NT2/D1 (cell line): ENCODE data around the gene LGI4.

Experiments
- DNase-seq: peaks from one replicate; pipeline ENCODE4 v3.0.0-alpha.2; 2011; ENCODE audit warnings: low read depth, low spot score
- H3K27me3 ChIP-seq: 2 replicates; pipeline ENCODE4 v1.6.0; 2011; ENCODE audit warnings: mild to moderate bottlenecking; ENCODE audit not compliant: insufficient read length, insufficient read depth
- H3K36me3 ChIP-seq: 2 replicates; pipeline ENCODE4 v1.6.1; 2011; ENCODE audit warnings: mild to moderate bottlenecking, low read length, mixed read lengths; ENCODE audit not compliant: insufficient read depth, insufficient read length
- H3K4me1 ChIP-seq: 2 replicates; pipeline ENCODE4 v1.5.1; 2011; ENCODE audit not compliant: insufficient read depth, insufficient read length
- H3K4me3 ChIP-seq: 2 replicates; pipeline ENCODE4 v1.5.1; 2011; ENCODE audit warnings: low read depth; ENCODE audit not compliant: insufficient read length
- H3K9ac ChIP-seq: 2 replicates; pipeline ENCODE4 v1.6.0; 2011; ENCODE audit warnings: low read depth; ENCODE audit not compliant: insufficient read length
- H3K9me3 ChIP-seq: 2 replicates; pipeline ENCODE4 v1.5.1; 2011; ENCODE audit warnings: mild to moderate bottlenecking, low read length; ENCODE audit not compliant: insufficient read depth
- SUZ12 ChIP-seq: IDR thresholded peaks from 2 replicates; pipeline ENCODE4 v1.6.1; 2011; ENCODE audit not compliant: insufficient read length, insufficient read depth; ENCODE audit errors: extremely low read depth
- YY1 ChIP-seq: IDR thresholded peaks from 2 replicates; pipeline ENCODE4 v1.6.1; 2011; ENCODE audit not compliant: insufficient read length, insufficient read depth
- ZNF274 ChIP-seq: IDR thresholded peaks from 2 replicates; pipeline ENCODE4 v1.6.1; 2011; ENCODE audit warnings: mild to moderate bottlenecking, low read depth, low read length

LGI4 gene

DNA sequence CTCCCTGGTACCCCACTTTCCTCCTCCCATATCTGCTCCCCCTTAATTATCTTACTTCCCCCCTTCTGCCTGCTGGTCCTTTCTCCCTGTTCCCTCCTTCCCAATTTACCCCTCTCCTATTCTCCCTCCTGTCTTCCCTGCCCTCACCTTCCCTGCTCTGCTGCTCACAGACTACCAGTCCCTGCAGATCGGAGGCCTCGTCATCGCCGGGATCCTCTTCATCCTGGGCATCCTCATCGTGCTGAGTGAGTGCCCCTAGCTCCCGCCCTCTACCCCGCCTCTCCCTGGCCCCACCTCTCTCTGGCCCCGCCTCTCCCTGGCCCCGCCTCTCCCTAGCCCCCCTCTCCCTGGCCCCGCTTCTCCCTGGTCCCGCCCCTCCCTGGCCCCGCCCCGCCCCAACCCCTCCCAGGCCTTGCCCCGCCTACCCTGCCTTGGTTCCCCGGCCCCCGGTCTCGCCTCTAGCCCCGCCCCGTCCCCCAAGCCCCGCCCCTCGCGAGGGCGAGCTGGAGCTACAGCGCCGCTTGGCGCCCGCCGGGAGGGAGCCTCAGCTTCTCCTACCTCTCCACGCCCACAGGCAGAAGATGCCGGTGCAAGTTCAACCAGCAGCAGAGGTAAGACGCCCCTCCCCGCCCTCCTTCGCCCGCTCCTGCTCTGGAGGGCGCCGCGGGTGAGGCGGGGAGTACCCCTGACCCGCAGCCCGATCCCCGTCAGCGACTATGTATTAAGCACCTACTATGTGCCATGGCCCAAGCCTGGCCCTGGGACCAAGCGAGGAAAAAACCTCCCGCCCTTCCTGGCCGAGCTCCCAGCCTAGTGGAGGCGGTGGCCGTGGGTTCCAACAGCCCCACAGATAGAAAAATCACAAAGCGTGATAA is 6.3 kb upstream of the LGI4 start:
- no peak for TF ChIP-seq YY1
- TF ChIP-seq SUZ12: no peak
- TF ChIP-seq ZNF274: no peak
- H3K9ac ChIP-seq: no peak overlapping the region
- no peak overlapping the region for H3K4me3 ChIP-seq
- H3K36me3 ChIP-seq: no peaks in the 10 kb centered on the region
- no peaks in the 10 kb centered on the region for H3K9me3 ChIP-seq
- H3K27me3 ChIP-seq: peaks cover 44% of the 10 kb centered on the region
- DNase-seq: peak; percentile 63
- H3K4me1 ChIP-seq: peaks cover 12% of the 10 kb centered on the region

- peaks cover 14% of the 10 kb centered on the region for H3K4me1 ChIP-seq
- TF ChIP-seq SUZ12 (no peak), YY1 (no peak), ZNF274 (no peak)
Measured at GRCh38 chr19:35140207-35140961, 5.5 kb upstream of the LGI4 start.

GRCh38 chr19:35138305-35138892 is 3.5 kb upstream of the LGI4 start, which contains the start of gene FXYD1:
FXYD1 (plus strand) TSS chr19:35138824; CDS start chr19:35140080, 1,256 bp downstream.
- peaks cover 10% of the 10 kb centered on the region for H3K4me1 ChIP-seq
- peak within 1 kb of the TSS; percentile 26 for H3K9ac ChIP-seq
- TF ChIP-seq SUZ12: no peak
- TF ChIP-seq YY1: no peak
- no peak for TF ChIP-seq ZNF274
- no peaks in the 10 kb centered on the region for H3K36me3 ChIP-seq
- H3K9me3 ChIP-seq: no peaks in the 10 kb centered on the region
- H3K4me3 ChIP-seq: no peak within 1 kb of the TSS
- peaks cover 25% of the 10 kb centered on the region for H3K27me3 ChIP-seq
- DNase-seq: no peak

More at GRCh38 chr19:35140207-35140961, 5.5 kb upstream of the LGI4 start:
- no peaks in the 10 kb centered on the region for H3K9me3 ChIP-seq
- H3K4me3 ChIP-seq: no peak overlapping the region
- peak overlapping the region; percentile 2 for H3K9ac ChIP-seq
- no peak for DNase-seq
- no peaks in the 10 kb centered on the region for H3K36me3 ChIP-seq
- peaks cover 43% of the 10 kb centered on the region for H3K27me3 ChIP-seq

GRCh38 chr19:35136977-35137702 is 2.3 kb upstream of the LGI4 start:
- Histone ChIP-seq H3K27me3 (peaks cover 17% of the 10 kb centered on the region), H3K36me3 (no peaks in the 10 kb centered on the region), H3K4me3 (no peak overlapping the region), H3K9me3 (no peaks in the 10 kb centered on the region), H3K9ac (no peak overlapping the region), H3K4me1 (peaks cover 8% of the 10 kb centered on the region)
- TF ChIP-seq YY1: no peak
- no peak for TF ChIP-seq ZNF274
- no peak for TF ChIP-seq SUZ12
- DNase-seq: no peak

DNA sequence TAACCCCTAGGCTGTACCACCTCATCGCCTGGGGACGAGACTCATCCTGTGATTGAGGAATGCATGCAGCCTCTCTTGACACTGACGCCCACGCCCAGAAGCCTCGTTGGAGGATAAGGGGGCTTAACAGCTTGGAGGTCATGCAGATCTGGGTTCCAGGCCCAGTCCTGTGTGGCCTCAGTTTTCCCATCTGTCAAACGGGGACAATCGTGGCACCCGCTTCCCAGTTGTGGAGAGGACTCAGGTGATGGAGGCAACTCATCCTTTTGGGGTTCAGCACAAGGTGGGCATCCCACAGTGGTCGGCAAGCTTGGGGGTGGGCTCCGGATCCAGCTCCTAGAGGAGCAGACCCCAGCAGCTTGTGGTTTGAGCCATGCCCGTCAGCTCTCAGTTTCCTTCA is 1.4 kb upstream of the LGI4 start:
- Histone ChIP-seq H3K36me3 (no peaks in the 10 kb centered on the region), H3K27me3 (peaks cover 8% of the 10 kb centered on the region), H3K9me3 (no peaks in the 10 kb centered on the region), H3K4me1 (peaks cover 8% of the 10 kb centered on the region), H3K9ac (no peak overlapping the region), H3K4me3 (no peak overlapping the region)
- no peak for TF ChIP-seq SUZ12
- no peak for TF ChIP-seq ZNF274
- no peak for TF ChIP-seq YY1
- DNase-seq: no peak

DNA sequence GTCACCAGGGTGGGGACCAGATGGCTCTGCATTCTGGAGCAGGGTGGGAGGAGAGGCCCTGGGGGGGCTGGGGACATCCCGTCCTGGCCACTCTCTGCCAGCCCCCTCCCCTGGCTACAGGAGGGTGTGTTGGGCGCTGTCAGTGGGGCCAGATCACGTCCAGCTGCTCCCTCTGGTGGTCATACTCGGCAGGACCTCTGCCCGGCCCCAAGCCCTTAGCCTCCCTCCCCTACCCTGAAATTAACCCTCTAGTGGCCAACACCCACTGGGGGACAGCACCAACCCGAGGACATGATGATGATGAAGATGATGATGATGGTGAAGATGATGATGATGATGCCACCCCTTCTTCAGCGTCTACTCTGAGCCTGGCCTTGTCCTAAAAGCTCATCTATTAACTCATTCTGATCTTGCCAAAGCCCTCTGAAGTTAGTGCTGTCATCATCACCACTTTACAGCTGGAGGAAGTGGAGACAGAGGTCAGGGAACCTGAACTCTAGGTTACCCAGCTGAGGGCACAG is 590 bp upstream of the LGI4 start:
- peaks cover 6% of the 10 kb centered on the region for H3K4me1 ChIP-seq
- H3K27me3 ChIP-seq: peaks cover 6% of the 10 kb centered on the region
- H3K9me3 ChIP-seq: no peaks in the 10 kb centered on the region
- H3K36me3 ChIP-seq: no peaks in the 10 kb centered on the region
- H3K9ac ChIP-seq: no peak overlapping the region
- TF ChIP-seq YY1 (no peak), ZNF274 (no peak)
- DNase-seq: no peak
- no peak overlapping the region for H3K4me3 ChIP-seq
